ENCODE data around the gene RBPJ. TPM values are rescaled to one million over a fixed set of nuclear protein-coding genes. Genes with fewer than 3 reads are reported as not detected.

RBPJ gene
- total RNA-seq, 2 donors from 2014 or later, result 179 to 212 TPM

DNA sequence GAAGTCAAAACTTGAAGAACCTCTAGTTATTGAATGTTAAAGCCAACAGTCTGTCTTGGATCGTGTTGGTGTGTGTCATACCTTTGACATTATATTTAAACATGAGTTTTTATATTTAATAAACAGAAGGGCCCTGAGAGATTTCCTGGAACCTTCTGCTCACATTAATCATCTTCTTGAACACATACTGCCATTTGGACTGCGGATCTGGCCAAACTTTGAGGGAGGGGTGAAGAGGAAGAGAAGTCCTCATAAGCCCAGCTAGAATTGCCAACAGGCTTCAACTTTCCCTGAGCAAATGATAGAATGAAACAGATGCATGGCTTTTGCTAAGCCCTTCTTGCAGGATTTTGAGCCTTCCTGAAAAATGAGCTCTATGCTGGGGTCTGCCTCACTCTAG is 142.1 kb downstream of the RBPJ start:
- ATAC-seq, result no peak
- H3K36me3 Mint-ChIP-seq, result no peaks in the 10 kb centered on the region
- H3K27ac Mint-ChIP-seq, result no peak overlapping the region
- DNase-seq (ENCODE audit: low spot score), result no peak
- H3K4me1 Mint-ChIP-seq (ENCODE audit: low read depth in 2 of 2), result peaks cover 0 to 3% of the 10 kb centered on the region in 2 donors
- no peak overlapping the region for H3K4me3 Mint-ChIP-seq
- peaks cover 5 to 17% of the 10 kb centered on the region in 2 donors for H3K27me3 Mint-ChIP-seq
- H3K9me3 Mint-ChIP-seq, result no peaks in the 10 kb centered on the region

DNA sequence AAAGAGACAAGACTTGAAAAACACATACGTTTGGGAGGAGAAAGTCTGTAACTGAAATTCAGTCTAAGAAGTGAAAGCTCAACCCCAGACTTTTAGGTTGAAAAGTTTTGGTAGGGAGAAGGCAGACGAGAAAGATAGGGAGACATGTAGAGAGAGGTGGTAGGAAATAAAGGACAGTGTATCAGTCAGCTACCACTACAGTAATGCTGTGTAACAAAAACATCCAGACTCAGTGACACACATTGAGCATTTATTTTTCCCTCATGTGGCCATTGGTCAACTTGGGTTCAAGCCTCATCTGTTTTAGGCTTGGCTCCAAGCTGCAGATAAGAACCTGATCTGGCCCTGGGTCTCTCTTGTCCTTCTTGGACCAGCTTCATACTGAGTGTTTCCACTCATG is 142.6 kb downstream of the RBPJ start:
- ATAC-seq (no peak), DNase-seq (ENCODE audit: low spot score) (no peak)
- Mint-ChIP-seq H3K4me3 (no peak overlapping the region), H3K27ac (no peak overlapping the region), H3K36me3 (no peaks in the 10 kb centered on the region), H3K9me3 (no peaks in the 10 kb centered on the region), H3K4me1 (ENCODE audit: low read depth in 2 of 2) (no peaks in the 10 kb centered on the region), H3K27me3 (peaks cover 5 to 19% of the 10 kb centered on the region in 2 donors)

DNA sequence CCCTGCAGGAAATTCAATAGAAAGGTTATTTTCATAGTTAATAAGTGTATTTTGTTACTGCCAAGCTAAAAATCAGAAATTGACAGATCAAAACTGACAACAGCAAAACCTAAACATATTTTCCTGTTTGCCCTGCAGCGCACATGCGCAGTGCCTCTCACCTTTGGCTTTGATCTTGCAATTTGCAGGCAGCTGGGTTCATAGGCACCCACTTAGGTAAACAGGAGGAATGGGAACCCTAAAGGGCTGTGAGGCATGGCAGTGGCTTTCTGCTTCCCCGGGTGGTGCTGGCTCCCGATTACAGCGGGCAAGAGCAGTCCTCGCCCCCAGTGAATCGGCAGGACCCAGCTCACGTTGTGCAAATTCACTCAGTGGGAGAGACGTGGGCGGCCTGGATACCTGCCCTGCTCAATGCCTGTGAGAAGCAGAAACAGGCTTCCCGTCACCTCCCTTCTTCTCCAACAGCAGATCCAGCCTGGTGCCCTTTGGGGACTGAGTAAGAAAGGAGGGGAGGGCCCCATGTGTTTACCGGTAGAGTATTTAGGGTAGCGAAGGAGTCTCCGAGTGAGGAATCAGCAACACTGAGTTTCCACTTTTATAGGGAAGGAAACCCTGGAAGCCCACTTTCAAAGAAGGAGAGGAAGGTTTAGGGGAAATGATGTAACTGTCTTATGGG is 143.7 kb downstream of the RBPJ start:
- H3K27ac Mint-ChIP-seq, result no peak overlapping the region
- ATAC-seq, result no peak

DNA sequence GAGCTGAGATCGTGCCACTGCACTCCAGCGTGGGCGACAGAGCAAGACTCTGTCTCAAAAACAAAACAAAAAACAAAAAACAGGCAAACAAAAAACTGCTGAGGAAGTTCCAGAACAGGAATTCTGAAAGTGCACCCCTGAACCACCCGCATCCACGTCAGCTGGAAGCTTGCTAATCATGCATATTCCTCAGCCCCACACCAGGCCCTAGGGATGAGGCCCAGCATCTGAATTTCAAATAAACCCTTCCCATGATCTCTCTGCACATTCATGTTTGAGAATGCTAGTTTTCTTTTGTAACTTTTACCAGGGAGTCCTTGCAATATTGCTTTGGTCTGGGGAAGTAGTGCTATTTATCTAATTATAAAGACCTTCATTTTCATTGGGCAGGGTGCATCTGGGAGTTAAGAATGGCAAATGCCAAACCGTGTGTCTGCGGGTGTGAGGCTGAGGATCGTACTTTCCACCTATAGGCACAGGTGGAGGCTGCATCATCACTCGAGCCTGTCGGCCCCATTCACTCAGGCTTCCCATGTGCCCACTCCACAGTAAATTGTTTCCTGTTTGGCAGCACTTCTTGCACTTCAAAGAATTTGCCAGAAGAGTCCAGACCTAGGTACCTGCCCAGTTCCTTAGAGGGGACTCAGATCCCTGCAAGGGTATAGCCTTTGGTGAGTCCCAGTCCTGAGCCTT is 145.9 kb downstream of the RBPJ start:
- H3K4me3 Mint-ChIP-seq, result no peak overlapping the region
- ATAC-seq, result no peak

More for the DNA sequence above, 143.7 kb downstream of the RBPJ start:
- H3K36me3 Mint-ChIP-seq, result no peaks in the 10 kb centered on the region
- DNase-seq (ENCODE audit: low spot score), result no peak
- no peaks in the 10 kb centered on the region for H3K4me1 Mint-ChIP-seq (ENCODE audit: low read depth in 2 of 2)
- peaks cover 5 to 19% of the 10 kb centered on the region in 2 donors for H3K27me3 Mint-ChIP-seq
- H3K9me3 Mint-ChIP-seq, result no peaks in the 10 kb centered on the region
- H3K4me3 Mint-ChIP-seq, result no peak overlapping the region

DNA sequence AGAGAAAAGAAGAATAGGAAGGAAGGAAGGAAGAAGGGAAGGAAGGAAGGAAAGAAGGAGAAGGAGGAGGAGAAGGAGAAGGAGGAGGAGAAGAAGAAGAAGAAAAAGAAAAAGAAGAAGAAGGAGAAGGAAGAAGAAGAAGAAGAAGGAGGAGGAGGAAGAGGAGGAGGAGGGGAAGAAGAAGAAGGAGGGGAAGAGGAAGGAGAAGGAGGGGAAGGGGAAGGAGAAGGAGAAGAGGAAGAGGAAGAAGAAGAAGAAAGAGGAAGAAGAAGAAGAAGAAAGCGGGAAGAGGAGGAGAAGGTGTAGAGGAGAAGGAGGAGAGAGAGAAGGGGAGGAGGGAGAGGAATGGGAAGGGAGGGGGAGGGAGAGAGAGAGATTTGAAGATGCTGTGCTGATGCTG is 146.9 kb downstream of the RBPJ start:
- ATAC-seq, result no peak
- Mint-ChIP-seq H3K4me1 (ENCODE audit: low read depth in 2 of 2) (no peaks in the 10 kb centered on the region), H3K9me3 (no peaks in the 10 kb centered on the region), H3K36me3 (no peaks in the 10 kb centered on the region), H3K4me3 (no peak overlapping the region), H3K27ac (no peak overlapping the region), H3K27me3 (peaks cover 5 to 30% of the 10 kb centered on the region in 2 donors)
- no peak for DNase-seq (ENCODE audit: low spot score)

More for the DNA sequence above, 145.9 kb downstream of the RBPJ start:
- H3K36me3 Mint-ChIP-seq, result no peaks in the 10 kb centered on the region
- no peak overlapping the region for H3K27ac Mint-ChIP-seq
- no peaks in the 10 kb centered on the region for H3K9me3 Mint-ChIP-seq
- H3K27me3 Mint-ChIP-seq, result peaks cover 5 to 25% of the 10 kb centered on the region in 2 donors
- no peaks in the 10 kb centered on the region for H3K4me1 Mint-ChIP-seq (ENCODE audit: low read depth in 2 of 2)
- DNase-seq (ENCODE audit: low spot score), result no peak

DNA sequence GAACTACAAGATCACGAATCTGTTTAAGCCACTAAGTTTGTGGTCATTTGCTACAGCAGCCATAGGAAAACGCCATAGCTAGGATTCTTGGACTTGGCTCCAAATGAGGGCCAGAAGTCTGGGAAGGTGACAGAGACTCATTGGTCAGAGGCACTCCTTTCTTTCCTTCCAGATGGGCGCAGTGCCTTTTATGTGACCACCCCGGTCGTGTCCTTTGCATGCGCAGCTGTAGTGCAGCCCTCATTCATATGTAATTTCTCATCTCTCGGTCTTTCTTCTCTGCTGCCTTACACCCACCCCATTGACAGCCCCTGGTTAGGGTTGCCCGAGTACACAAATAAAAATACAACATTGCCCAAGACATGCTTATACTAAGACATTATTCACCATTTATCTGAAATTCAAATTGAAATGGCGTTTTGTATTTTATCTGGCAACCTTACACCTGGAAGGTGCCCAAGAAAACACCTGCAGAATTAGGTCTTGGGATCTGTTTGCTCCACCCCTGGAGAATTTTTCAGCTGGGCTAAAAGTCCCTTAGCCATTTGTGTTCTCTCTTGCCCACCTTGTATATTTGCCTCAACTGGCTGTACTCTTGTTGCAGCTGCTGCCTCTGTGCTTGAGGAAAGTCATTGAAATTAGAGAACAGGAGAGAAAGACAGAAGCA is 147.6 kb downstream of the RBPJ start:
- Mint-ChIP-seq H3K4me3 (no peak overlapping the region), H3K27me3 (peaks cover 5 to 30% of the 10 kb centered on the region in 2 donors), H3K4me1 (ENCODE audit: low read depth in 2 of 2) (no peaks in the 10 kb centered on the region), H3K9me3 (no peaks in the 10 kb centered on the region), H3K36me3 (no peaks in the 10 kb centered on the region), H3K27ac (no peak overlapping the region)
- no peak for DNase-seq (ENCODE audit: low spot score)
- no peak for ATAC-seq

DNA sequence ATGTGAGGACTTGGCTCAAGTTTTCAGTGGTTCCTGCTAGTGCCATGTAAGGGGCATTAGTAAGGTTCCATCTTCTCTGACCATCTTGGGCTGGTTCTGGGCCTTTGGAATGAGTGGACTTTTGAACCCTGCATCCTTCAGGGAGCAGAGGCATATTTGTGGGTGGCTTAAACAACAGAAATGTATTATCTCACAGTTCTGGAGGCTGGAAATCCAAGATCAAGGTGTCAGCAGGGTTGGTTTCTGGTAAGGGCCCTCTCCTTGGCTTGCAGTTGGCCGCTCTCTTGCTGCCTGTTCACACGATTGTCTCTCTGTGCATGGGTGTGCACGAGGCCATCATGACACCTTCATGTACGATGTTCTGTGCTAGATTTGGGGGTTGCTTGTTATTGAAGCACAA is 148.2 kb downstream of the RBPJ start:
- H3K9me3 Mint-ChIP-seq, result no peaks in the 10 kb centered on the region

DNA sequence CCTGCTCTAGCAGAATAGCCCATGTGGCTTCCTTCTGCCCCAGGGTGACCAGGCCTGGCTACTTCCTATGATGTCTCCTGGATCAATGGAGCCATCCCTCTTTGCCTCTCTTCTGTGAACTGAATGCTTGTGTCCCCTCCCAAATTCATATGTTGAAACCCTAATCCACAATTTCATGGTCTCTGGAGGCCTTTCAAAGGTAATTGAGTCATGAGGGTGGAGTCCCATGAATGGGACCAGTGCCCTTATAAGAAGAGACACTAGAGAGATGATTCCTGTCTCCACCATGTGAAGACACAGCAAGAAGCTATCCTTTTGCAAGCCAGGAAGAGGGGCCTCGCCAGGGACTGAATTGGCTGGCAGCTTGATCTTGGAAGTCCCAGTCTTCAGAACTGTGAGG is 151.1 kb downstream of the RBPJ start:
- Mint-ChIP-seq H3K9me3 (no peaks in the 10 kb centered on the region), H3K27me3 (peaks cover 8 to 20% of the 10 kb centered on the region in 2 donors), H3K36me3 (no peaks in the 10 kb centered on the region), H3K4me3 (no peak overlapping the region), H3K27ac (no peak overlapping the region), H3K4me1 (ENCODE audit: low read depth in 2 of 2) (no peaks in the 10 kb centered on the region)
- DNase-seq (ENCODE audit: low spot score) (no peak), ATAC-seq (no peak)

More for the DNA sequence above, 148.2 kb downstream of the RBPJ start:
- Mint-ChIP-seq H3K4me3 (no peak overlapping the region), H3K4me1 (ENCODE audit: low read depth in 2 of 2) (no peaks in the 10 kb centered on the region), H3K36me3 (no peaks in the 10 kb centered on the region), H3K27ac (no peak overlapping the region), H3K27me3 (peaks cover 5 to 30% of the 10 kb centered on the region in 2 donors)
- ATAC-seq (no peak), DNase-seq (ENCODE audit: low spot score) (no peak)

DNA sequence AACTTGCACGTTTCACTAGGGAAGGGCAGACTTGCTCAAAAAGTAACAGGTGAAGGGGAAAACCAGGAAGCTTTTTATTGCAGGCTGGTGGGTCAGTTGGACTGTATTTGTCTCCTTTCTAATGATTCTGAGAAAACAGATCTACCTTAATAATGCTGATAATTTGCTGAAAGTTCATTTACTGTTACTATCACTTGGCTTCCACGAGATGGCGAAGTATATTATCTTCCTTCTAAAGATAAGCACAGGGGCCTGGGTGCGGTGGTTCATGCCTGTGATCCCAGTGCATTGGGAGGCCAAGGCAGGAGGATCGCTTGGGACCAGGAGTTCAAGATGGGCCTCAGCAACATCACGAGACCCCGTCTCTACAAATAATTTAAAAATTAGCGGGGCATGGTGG is 153.1 kb downstream of the RBPJ start:
- ATAC-seq (no peak), DNase-seq (ENCODE audit: low spot score) (no peak)
- H3K4me1 Mint-ChIP-seq (ENCODE audit: low read depth in 2 of 2), result no peaks in the 10 kb centered on the region
- H3K36me3 Mint-ChIP-seq, result no peaks in the 10 kb centered on the region
- no peak overlapping the region for H3K4me3 Mint-ChIP-seq
- peaks cover 3 to 11% of the 10 kb centered on the region in 2 donors for H3K27me3 Mint-ChIP-seq
- no peak overlapping the region for H3K27ac Mint-ChIP-seq
- no peaks in the 10 kb centered on the region for H3K9me3 Mint-ChIP-seq

DNA sequence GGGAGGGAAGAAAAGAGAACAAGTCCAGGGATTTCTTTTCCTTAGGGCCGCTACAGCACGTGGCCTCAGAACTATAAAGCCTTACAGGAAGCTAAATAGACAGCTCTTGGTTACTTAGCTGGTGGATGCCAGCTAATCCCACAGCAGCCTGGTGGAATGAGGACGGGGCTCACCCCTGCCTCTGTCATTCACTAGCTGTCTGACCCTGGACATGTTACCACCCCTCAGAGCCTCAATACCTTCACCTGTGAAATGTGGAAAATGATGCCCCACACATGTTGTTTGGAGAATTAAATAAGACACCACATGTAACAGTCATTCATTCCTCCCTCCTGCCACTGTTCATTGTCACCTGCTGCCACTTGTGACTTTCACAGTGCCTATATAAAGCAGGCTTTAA is 153.7 kb downstream of the RBPJ start:
- no peak overlapping the region for H3K27ac Mint-ChIP-seq
- H3K9me3 Mint-ChIP-seq, result no peaks in the 10 kb centered on the region
- H3K4me1 Mint-ChIP-seq (ENCODE audit: low read depth in 2 of 2), result no peaks in the 10 kb centered on the region
- H3K4me3 Mint-ChIP-seq, result no peak overlapping the region
- ATAC-seq (no peak), DNase-seq (ENCODE audit: low spot score) (no peak)
- H3K36me3 Mint-ChIP-seq, result no peaks in the 10 kb centered on the region
- H3K27me3 Mint-ChIP-seq, result peaks cover 3 to 11% of the 10 kb centered on the region in 2 donors

DNA sequence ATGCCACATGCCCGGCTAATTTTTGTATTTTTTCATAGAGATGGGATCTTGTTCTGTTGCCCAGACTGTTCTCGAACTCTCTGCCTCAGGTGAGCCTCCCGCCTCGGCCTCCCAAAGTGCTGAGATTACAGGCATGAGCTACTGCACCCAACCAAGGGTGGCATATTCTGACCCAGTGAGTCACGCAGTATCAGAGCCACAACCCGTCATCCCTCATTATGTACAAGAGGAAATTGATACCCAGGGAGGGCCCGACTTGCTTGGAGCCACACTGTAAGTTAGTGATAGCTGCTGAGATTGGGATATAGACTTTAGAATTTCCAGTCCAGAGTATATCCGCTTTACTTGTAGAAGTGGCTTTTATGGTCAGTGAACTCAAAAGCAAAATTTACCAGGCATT is 154.9 kb downstream of the RBPJ start:
- no peaks in the 10 kb centered on the region for H3K4me1 Mint-ChIP-seq (ENCODE audit: low read depth in 2 of 2)
- DNase-seq (ENCODE audit: low spot score) (no peak), ATAC-seq (no peak)
- no peaks in the 10 kb centered on the region for H3K36me3 Mint-ChIP-seq
- no peak overlapping the region for H3K27ac Mint-ChIP-seq
- H3K27me3 Mint-ChIP-seq, result peaks cover 3 to 11% of the 10 kb centered on the region in 2 donors
- no peaks in the 10 kb centered on the region for H3K9me3 Mint-ChIP-seq
- H3K4me3 Mint-ChIP-seq, result no peak overlapping the region

DNA sequence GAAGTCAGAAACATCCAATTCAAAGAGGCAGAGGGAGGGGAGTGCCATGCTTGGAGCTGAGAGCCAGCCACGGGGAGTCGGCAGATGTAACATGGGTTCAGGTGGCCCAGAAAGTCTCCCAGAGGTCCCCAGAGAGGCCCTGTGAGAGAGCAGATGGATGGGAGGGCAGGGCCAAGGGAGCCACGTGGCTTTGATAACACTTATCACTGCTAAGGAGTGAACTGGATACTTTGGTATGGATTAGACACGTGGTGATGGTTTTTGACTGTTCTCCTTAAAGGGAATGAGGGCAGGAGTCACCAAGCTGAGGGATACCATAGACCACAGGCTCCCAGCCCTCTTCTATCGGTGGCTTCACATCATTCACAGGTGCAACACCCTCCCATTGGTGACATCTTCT is 155.7 kb downstream of the RBPJ start:
- H3K27ac Mint-ChIP-seq, result no peak overlapping the region

DNA sequence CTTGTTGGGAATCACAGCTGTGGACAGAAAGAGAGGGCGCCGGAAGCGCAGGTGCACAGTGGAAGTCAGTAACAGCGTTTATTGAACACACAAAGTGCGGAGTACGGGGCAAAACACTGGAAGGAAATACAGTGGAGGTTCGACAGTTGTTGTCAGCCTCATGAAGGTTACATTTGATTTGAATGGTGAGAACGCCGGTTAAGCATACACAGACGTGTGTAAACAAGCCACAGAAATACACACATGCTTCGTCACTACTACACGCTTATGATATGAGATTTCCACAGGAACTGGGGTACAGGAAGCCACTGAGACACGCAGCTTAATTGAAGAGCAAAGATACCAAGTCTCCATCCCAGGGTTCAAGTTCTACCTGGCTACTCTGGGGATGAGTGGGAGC is 157.5 kb downstream of the RBPJ start:
- no peak overlapping the region for H3K4me3 Mint-ChIP-seq
- H3K4me1 Mint-ChIP-seq (ENCODE audit: low read depth in 2 of 2), result no peaks in the 10 kb centered on the region
- peaks cover 0 to 8% of the 10 kb centered on the region in 2 donors for H3K27me3 Mint-ChIP-seq
- DNase-seq (ENCODE audit: low spot score) (no peak), ATAC-seq (no peak)
- no peaks in the 10 kb centered on the region for H3K36me3 Mint-ChIP-seq
- H3K27ac Mint-ChIP-seq, result no peak overlapping the region
- H3K9me3 Mint-ChIP-seq, result no peaks in the 10 kb centered on the region

More for the DNA sequence above, 155.7 kb downstream of the RBPJ start:
- Mint-ChIP-seq H3K4me3 (no peak overlapping the region), H3K27me3 (peaks cover 5 to 7% of the 10 kb centered on the region in 2 donors), H3K36me3 (no peaks in the 10 kb centered on the region), H3K4me1 (ENCODE audit: low read depth in 2 of 2) (no peaks in the 10 kb centered on the region), H3K9me3 (no peaks in the 10 kb centered on the region)
- ATAC-seq (peak in 1 of 2 donors; percentile 24), DNase-seq (ENCODE audit: low spot score) (no peak)

Data from natural killer cell treated with Interleukin-12 subunit alpha and Interleukin-12 subunit beta and Interleukin-15 and Interleukin-18, amount 100 ng/mL, for 72 hours (primary cell).